ENCODE results near the gene PRKCE. TPM values are rescaled to one million over a fixed set of nuclear protein-coding genes. Genes with fewer than 3 reads are reported as not detected.

PRKCE gene
- total and polyA plus RNA-seq, 2 of the 8 experiments (the other 6 are each of a cell fraction or from before 2014, with no cell fraction given): 0.54 to 2.1 TPM

DNA sequence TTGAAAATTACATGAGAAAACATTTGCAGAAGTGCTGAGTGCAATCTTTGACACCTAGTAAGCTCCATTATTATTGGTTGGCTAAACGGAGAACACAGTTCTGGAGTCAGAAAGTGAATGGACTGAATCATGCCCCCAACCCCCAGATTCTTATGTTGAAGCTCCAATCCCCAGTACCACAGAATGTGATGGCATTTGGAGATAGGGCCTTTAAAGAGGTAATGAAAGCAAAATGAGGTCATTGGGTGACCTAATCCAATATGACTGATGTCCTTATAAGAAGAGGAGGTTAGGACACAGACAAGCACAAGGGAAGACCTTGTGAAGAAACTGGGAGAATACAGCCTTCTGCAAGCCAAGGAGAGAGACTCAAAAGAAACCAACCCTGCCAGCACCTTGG lies 444.8 kb downstream of the PRKCE start:
- POLR2A ChIA-PET (ENCODE audit: partially characterized antibody): no interaction called here
- no peak overlapping the region for H3K27ac ChIP-seq (ENCODE audit: low read depth, low read length)

More for the DNA sequence above, 444.8 kb downstream of the PRKCE start:
- TF ChIP-seq SIN3A (conservative IDR thresholded peaks at IDR 0.05 in 1 of 2, IDR thresholded peaks at IDR 0.05 in 1 of 2; ENCODE audit: low read depth in 1 of 2, low read length in 2 of 2): no peak
- no peak for TF ChIP-seq PHF8 (conservative IDR thresholded peaks at IDR 0.05; ENCODE audit: low read depth, low read length)
- no peak for TF ChIP-seq BACH1 (IDR thresholded peaks at IDR 0.05; ENCODE audit: low read length)
- TF ChIP-seq CHD1 (IDR thresholded peaks at IDR 0.05; ENCODE audit: low read depth, low read length): no peak
- no peak for TF ChIP-seq SP2 (IDR thresholded peaks at IDR 0.05; ENCODE audit: low read length)
- H3K36me3 ChIP-seq (ENCODE audit: control insufficient read depth in 2 of 4, insufficient read depth in 4 of 4, low read length in 3 of 4): no peaks in the 10 kb centered on the region
- H3K4me3 ChIP-seq (ENCODE audit: extremely low read depth in 1 of 4, insufficient read depth in 2 of 4, low read depth in 3 of 4, low read length in 4 of 4): no peak overlapping the region
- no peak overlapping the region for H3K4ac ChIP-seq (replicated peaks; ENCODE audit: insufficient read length, low read depth, low read length)
- H3K27me3 ChIP-seq (replicated peaks in 1 of 4; ENCODE audit: control insufficient read depth in 3 of 4, extremely low read depth in 1 of 4, insufficient read depth in 3 of 4, low read length in 3 of 4): no peaks in the 10 kb centered on the region
- no peak overlapping the region for H2AK5ac ChIP-seq (ENCODE audit: low read depth, low read length)
- 86% methylated on average over 1 of the region's 1 CpG; no CpG with 5 or more reads in 1 of the 2 experiments for WGBS, 2 experiments (ENCODE audit: extremely low coverage in 1 of 2, insufficient coverage in 1 of 2, insufficient read length in 1 of 2, insufficient replicate concordance in 2 of 2, low coverage in 1 of 2, low lambda C conversion rate in 2 of 2, missing lambda C conversion rate in 1 of 2)
- CTCF ChIA-PET (ENCODE audit: partially characterized antibody): no interaction called here
- H4K91ac ChIP-seq (replicated peaks; ENCODE audit: insufficient read length, low read length): no peak overlapping the region
- H3K79me1 ChIP-seq (ENCODE audit: low read depth, low read length): no peaks in the 10 kb centered on the region
- DNase-seq (ENCODE audit: low read depth in 1 of 2, low spot score in 2 of 2): no peak
- no peaks in the 10 kb centered on the region for H3K79me2 ChIP-seq (ENCODE audit: control insufficient read depth in 1 of 2, insufficient read depth in 2 of 2, low read length in 2 of 2)
- peaks cover 0 to 2% (median under 1%) of the 10 kb centered on the region in 4 experiments; a peak in 3 of 7 replicates for H3K4me1 ChIP-seq (replicated peaks in 1 of 4; ENCODE audit: control insufficient read depth in 3 of 4, insufficient read depth in 4 of 4, low read length in 3 of 4)
- H3K23ac ChIP-seq (ENCODE audit: insufficient read length): no peak overlapping the region
- H3K14ac ChIP-seq (ENCODE audit: insufficient read length): no peak overlapping the region
- H3K56ac ChIP-seq (replicated peaks; ENCODE audit: insufficient read length, low read depth, low read length): no peak overlapping the region
- H3K4me2 ChIP-seq (ENCODE audit: insufficient read depth in 1 of 2, low read depth in 2 of 2, low read length in 2 of 2): no peak overlapping the region
- no peak overlapping the region for H2BK15ac ChIP-seq (ENCODE audit: low read length)
- no peak overlapping the region for H2BK5ac ChIP-seq (ENCODE audit: low read depth, low read length)
- no peak overlapping the region for H3K9ac ChIP-seq (replicated peaks in 1 of 4; ENCODE audit: extremely low read depth in 1 of 4, low read depth in 3 of 4, low read length in 3 of 4)
- H4K20me1 ChIP-seq (replicated peaks in 1 of 2; ENCODE audit: control insufficient read depth in 1 of 2, insufficient read depth in 2 of 2, low read length in 2 of 2): no peaks in the 10 kb centered on the region
- no peak overlapping the region for H2BK12ac ChIP-seq (ENCODE audit: low read depth, low read length)
- H4K8ac ChIP-seq (ENCODE audit: extremely low read depth, insufficient read depth, low read length): no peak overlapping the region
- H4K5ac ChIP-seq (ENCODE audit: insufficient read length, low read depth, low read length): no peak overlapping the region
- H3K18ac ChIP-seq (ENCODE audit: extremely low read depth, low read length): no peak overlapping the region
- no peaks in the 10 kb centered on the region for H3K23me2 ChIP-seq (ENCODE audit: low read depth, low read length)
- H2BK120ac ChIP-seq (replicated peaks; ENCODE audit: low read depth, low read length): no peak overlapping the region
- H3K9me3 ChIP-seq (ENCODE audit: insufficient read depth in 2 of 2, low read depth in 1 of 2, low read length in 1 of 2): no peaks in the 10 kb centered on the region
- H2AFZ ChIP-seq (ENCODE audit: low read length): no peak overlapping the region
- no peak for FAIRE-seq
- no peak overlapping the region for H2BK20ac ChIP-seq (ENCODE audit: low read length)
